HEK293 (cell line): ENCODE results near the gene SF3B4.
"Not testable (repeated sequence)": the region's sequence is repeated elsewhere in the genome, so short reads cannot be mapped to it uniquely, and the experiment has no call there.

Source experiments
- KLF10 ChIP-seq: fragments of 450-650 bp; IDR thresholded peaks from 2 replicates; pipeline ENCODE4 v1.5.1; 2018; ENCODE audit warnings: missing biosample characterization, mild to moderate bottlenecking, missing genetic modification characterization
- PBX3 ChIP-seq: sonication (generic); formaldehyde crosslinking; IDR thresholded peaks from 2 replicates; pipeline ENCODE4 v1.8.1; 2022; ENCODE audit warnings: mild to moderate bottlenecking, moderate library complexity, missing genetic modification reagents
- ZBTB26 ChIP-seq: fragments of 450-650 bp; formaldehyde crosslinking; optimal IDR thresholded peaks from 2 replicates; pipeline ENCODE3; 2016; ENCODE audit warnings: missing biosample characterization, mild to moderate bottlenecking, missing genetic modification characterization
- ZFP3 ChIP-seq: fragments of 450-650 bp; formaldehyde crosslinking; IDR thresholded peaks from 2 replicates; pipeline ENCODE4 v1.5.1; 2016; ENCODE audit warnings: low read depth, missing biosample characterization, missing genetic modification characterization
- ZNF114 ChIP-seq: fragments of 450-650 bp; formaldehyde crosslinking; IDR thresholded peaks from 2 replicates; pipeline ENCODE4 v1.5.0; 2017; ENCODE audit warnings: missing biosample characterization, missing genetic modification characterization
- ZNF121 ChIP-seq: fragments of 450-650 bp; formaldehyde crosslinking; IDR thresholded peaks from 2 replicates; pipeline ENCODE4 v1.5.1; 2016; ENCODE audit warnings: missing biosample characterization, missing genetic modification characterization
- ZNF202 ChIP-seq: fragments of 450-650 bp; formaldehyde crosslinking; IDR thresholded peaks from 2 replicates; pipeline ENCODE4 v1.5.1; 2016; ENCODE audit warnings: missing biosample characterization, missing genetic modification characterization, borderline replicate concordance
- ZNF335 ChIP-seq: fragments of 450-650 bp; formaldehyde crosslinking; conservative IDR thresholded peaks from 2 replicates; pipeline ENCODE4 v1.5.1; 2016; ENCODE audit warnings: missing biosample characterization, missing genetic modification characterization
- ZNF488 ChIP-seq: fragments of 450-650 bp; formaldehyde crosslinking; IDR thresholded peaks from 2 replicates; pipeline ENCODE4 v1.5.1; 2016; ENCODE audit warnings: missing biosample characterization, missing genetic modification characterization
- ZNF645 ChIP-seq: fragments of 450-650 bp; formaldehyde crosslinking; IDR thresholded peaks from 2 replicates; pipeline ENCODE4; 2016; ENCODE audit warnings: missing biosample characterization, missing genetic modification characterization
- ZNF776 ChIP-seq: fragments of 450-650 bp; formaldehyde crosslinking; IDR thresholded peaks from 2 replicates; pipeline ENCODE4 v1.5.0; 2017; ENCODE audit warnings: missing biosample characterization, missing genetic modification characterization, borderline replicate concordance
- ZNF837 ChIP-seq: fragments of 450-650 bp; formaldehyde crosslinking; IDR thresholded peaks from 2 replicates; pipeline ENCODE4 v1.5.1; 2016; ENCODE audit warnings: missing biosample characterization, missing genetic modification characterization
- ZSCAN23 ChIP-seq: fragments of 450-650 bp; formaldehyde crosslinking; IDR thresholded peaks from 2 replicates; pipeline ENCODE4 v1.5.1; 2016; ENCODE audit warnings: missing biosample characterization, missing genetic modification characterization

- TF ChIP-seq PBX3; ZNF776; ZFP3; KLF10; ZSCAN23 (tag by site-specific recombination); ZNF335 (tag by site-specific recombination); ZNF488 (tag by site-specific recombination); ZNF121; ZNF645 (tag by site-specific recombination); ZNF837 (tag by site-specific recombination); ZBTB26 (tag by site-specific recombination); ZNF202; ZNF114 (tag by site-specific recombination): not testable (repeated sequence)
These were observed 29.9 kb upstream of the SF3B4 start for GRCh38 chr1:149957548-149957947.
